DMS 273 (cell line): ENCODE measurements around the gene PREX1.
A peak's percentile ranks its signal among the peaks of the same experiment; 100 is the strongest.

Source experiments
- DNase-seq: peaks from one replicate; lab custom pipeline; 2025; ENCODE audit not compliant: unreplicated experiment; lab: John Stamatoyannopoulos, UW

The PREX1 gene

GRCh38 chr20:48626938-48627736 lies 200.7 kb downstream of the PREX1 start:
- no peak for DNase-seq

- DNase-seq: no peak
Observed at GRCh38 chr20:48626226-48626937, 201.4 kb downstream of the PREX1 start.

- DNase-seq: no peak
Observed at GRCh38 chr20:48625136-48625900, 202.5 kb downstream of the PREX1 start.

GRCh38 chr20:48624315-48625020 lies 203.3 kb downstream of the PREX1 start:
- no peak for DNase-seq

- DNase-seq: no peak
Observed at GRCh38 chr20:48623906-48624265, 203.9 kb downstream of the PREX1 start.

GRCh38 chr20:48623176-48623905 lies 204.5 kb downstream of the PREX1 start:
- no peak for DNase-seq

- DNase-seq: no peak
Observed at GRCh38 chr20:48622421-48622820, 205.4 kb downstream of the PREX1 start.

- DNase-seq: no peak
Observed at GRCh38 chr20:48621376-48622078, 206.3 kb downstream of the PREX1 start.

- DNase-seq: peak; percentile 96
Observed at GRCh38 chr20:48620507-48621375, 207.1 kb downstream of the PREX1 start.

GRCh38 chr20:48620154-48620506 lies 207.7 kb downstream of the PREX1 start:
- no peak for DNase-seq

GRCh38 chr20:48619126-48620101 lies 208.4 kb downstream of the PREX1 start:
- DNase-seq: peak; percentile 77

GRCh38 chr20:48618631-48619030 lies 209.2 kb downstream of the PREX1 start:
- no peak for DNase-seq

- DNase-seq: no peak
Observed at GRCh38 chr20:48618052-48618451, 209.7 kb downstream of the PREX1 start.

- no peak for DNase-seq
Observed at GRCh38 chr20:48617481-48617880, 210.3 kb downstream of the PREX1 start.

- no peak for DNase-seq
Observed at GRCh38 chr20:48616481-48616880, 211.3 kb downstream of the PREX1 start.

- DNase-seq: no peak
Observed at GRCh38 chr20:48615871-48616270, 211.9 kb downstream of the PREX1 start.

GRCh38 chr20:48614593-48615274 lies 213.1 kb downstream of the PREX1 start:
- DNase-seq: no peak
